Activated CD4-positive, alpha-beta memory T cell treated with anti-CD3 and anti-CD28 coated beads for 36 hours (primary cell): ENCODE measurements around the gene TATDN2. TPM values are rescaled to one million over a fixed set of nuclear protein-coding genes. Genes with fewer than 3 reads are reported as not detected.

Experiments
- CTCF ChIA-PET: fragments of 350-600 bp; sonication (Branson Sonifier 250); formaldehyde crosslinking; loops from one replicate; lab custom pipeline; 2021; ENCODE audit warnings: antibody characterized with exemption, inconsistent platforms; lab: Charles Lee
- POLR2A ChIA-PET: fragments of 350-600 bp; sonication (Branson Sonifier 250); formaldehyde crosslinking; loops from one replicate; lab custom pipeline; 2021; ENCODE audit warnings: antibody characterized with exemption; lab: Charles Lee
- DNase-seq: peaks from one replicate; pipeline ENCODE4 v3.0.0-alpha.2; 2020
- H3K27ac Mint-ChIP-seq: one replicate; pipeline ENCODE4 v1.8.0; 2021; ENCODE audit warnings: mixed read lengths
- H3K27me3 Mint-ChIP-seq: one replicate; pipeline ENCODE4 v1.8.0; 2021; ENCODE audit warnings: mixed read lengths
- H3K36me3 Mint-ChIP-seq: one replicate; pipeline ENCODE4 v1.8.0; 2021; ENCODE audit warnings: mixed read lengths
- H3K4me1 Mint-ChIP-seq: one replicate; pipeline ENCODE4 v1.8.0; 2021; ENCODE audit warnings: low read depth, mixed read lengths
- H3K4me3 Mint-ChIP-seq: one replicate; pipeline ENCODE4 v1.8.0; 2021; ENCODE audit warnings: mild to moderate bottlenecking, mixed read lengths
- H3K9me3 Mint-ChIP-seq: one replicate; pipeline ENCODE4 v1.8.0; 2021; ENCODE audit warnings: mixed read lengths
- intact Hi-C: fragments of 100-400 bp; cut with micrococcal nuclease; formaldehyde crosslinking; loops from one replicate; pipeline ENCODE4 v1.15.1; 2023
- total RNA-seq, 2 experiments: library from RNA; stranded (reverse); gene quantifications; one replicate each; pipeline ENCODE4 v1.2.3, GENCODE V29; 2021

Gene TATDN2, protein sequence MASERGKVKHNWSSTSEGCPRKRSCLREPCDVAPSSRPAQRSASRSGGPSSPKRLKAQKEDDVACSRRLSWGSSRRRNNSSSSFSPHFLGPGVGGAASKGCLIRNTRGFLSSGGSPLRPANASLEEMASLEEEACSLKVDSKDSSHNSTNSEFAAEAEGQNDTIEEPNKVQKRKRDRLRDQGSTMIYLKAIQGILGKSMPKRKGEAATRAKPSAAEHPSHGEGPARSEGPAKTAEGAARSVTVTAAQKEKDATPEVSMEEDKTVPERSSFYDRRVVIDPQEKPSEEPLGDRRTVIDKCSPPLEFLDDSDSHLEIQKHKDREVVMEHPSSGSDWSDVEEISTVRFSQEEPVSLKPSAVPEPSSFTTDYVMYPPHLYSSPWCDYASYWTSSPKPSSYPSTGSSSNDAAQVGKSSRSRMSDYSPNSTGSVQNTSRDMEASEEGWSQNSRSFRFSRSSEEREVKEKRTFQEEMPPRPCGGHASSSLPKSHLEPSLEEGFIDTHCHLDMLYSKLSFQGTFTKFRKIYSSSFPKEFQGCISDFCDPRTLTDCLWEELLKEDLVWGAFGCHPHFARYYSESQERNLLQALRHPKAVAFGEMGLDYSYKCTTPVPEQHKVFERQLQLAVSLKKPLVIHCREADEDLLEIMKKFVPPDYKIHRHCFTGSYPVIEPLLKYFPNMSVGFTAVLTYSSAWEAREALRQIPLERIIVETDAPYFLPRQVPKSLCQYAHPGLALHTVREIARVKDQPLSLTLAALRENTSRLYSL
- total RNA-seq: 10 to 100 TPM; 36.9 to 39.4 TPM

DNA sequence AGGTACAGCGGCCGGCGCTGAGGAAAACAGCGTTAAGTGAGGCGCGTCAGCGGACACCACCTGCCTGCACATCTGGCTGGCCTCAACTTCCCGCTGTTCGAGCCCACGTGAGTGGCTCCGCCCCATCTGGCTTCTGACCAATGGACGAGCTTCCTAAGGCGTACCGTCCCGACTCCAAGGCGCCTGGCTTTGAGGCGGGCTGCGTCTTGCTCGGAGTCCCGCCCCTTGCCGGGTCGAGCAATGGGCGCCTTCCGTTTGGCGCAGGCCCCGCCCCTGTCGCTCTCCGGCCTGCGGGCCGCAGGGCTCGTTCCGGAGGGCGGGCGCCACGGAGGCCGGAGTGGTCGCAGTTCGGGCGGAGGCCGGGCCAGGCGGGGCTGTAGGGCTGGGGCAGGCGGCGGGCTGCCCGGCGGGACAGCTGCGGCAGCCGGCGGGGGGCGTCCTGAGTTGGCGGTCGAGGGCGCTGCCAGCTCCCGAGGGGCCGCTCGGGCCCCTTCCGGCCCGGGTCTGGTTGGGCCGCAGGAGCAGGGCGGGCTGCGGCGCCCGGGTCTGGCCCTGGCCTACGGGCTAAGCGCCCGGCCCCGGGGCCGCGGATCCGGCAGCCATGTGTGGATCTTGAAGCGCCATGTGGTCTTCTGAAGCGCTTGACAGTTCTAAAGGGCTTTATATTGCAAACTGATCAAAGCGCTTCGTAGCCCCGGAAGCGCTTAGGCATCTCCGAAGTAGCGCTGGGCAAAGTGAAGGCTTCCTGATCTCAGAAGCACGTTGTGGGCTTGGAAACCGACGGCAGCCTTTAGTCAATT is at the start of gene TATDN2:
Gene TATDN2 (plus strand): TSS at position 276 of the 800 bp plus-strand sequence. CDS start 742 bp downstream, outside the sequence.
- ChIA-PET POLR2A (interaction anchor here (0.5 to 2.0 kb wide), 14 partner anchors 9 to 1517 kb away, joined by 3 to 14 read pairs (median 3); partner anchors contain the start of genes ARPC4 and BRK1), CTCF (interaction anchor here (0.9 to 1.6 kb wide), 7 partner anchors 9 to 134 kb away, joined by 3 to 5 read pairs (median 3); partner anchors contain the start of gene BRK1)
- peaks cover 59% of the 10 kb centered on the region for H3K36me3 Mint-ChIP-seq
- peaks cover 30% of the 10 kb centered on the region for H3K9me3 Mint-ChIP-seq
- DNase-seq: peak; percentile 97
- H3K27ac Mint-ChIP-seq: peak within 1 kb of the TSS; percentile 98
- H3K27me3 Mint-ChIP-seq: no peaks in the 10 kb centered on the region
- intact Hi-C loops: loop anchor here (1.0 to 10.0 kb wide), 10 partner anchors 20 to 852 kb away; partner anchors contain the start of genes BRK1, BRPF1, CRELD1 and FANCD2
- H3K4me1 Mint-ChIP-seq: peaks cover 61% of the 10 kb centered on the region
- peak within 1 kb of the TSS; percentile 97 for H3K4me3 Mint-ChIP-seq

DNA sequence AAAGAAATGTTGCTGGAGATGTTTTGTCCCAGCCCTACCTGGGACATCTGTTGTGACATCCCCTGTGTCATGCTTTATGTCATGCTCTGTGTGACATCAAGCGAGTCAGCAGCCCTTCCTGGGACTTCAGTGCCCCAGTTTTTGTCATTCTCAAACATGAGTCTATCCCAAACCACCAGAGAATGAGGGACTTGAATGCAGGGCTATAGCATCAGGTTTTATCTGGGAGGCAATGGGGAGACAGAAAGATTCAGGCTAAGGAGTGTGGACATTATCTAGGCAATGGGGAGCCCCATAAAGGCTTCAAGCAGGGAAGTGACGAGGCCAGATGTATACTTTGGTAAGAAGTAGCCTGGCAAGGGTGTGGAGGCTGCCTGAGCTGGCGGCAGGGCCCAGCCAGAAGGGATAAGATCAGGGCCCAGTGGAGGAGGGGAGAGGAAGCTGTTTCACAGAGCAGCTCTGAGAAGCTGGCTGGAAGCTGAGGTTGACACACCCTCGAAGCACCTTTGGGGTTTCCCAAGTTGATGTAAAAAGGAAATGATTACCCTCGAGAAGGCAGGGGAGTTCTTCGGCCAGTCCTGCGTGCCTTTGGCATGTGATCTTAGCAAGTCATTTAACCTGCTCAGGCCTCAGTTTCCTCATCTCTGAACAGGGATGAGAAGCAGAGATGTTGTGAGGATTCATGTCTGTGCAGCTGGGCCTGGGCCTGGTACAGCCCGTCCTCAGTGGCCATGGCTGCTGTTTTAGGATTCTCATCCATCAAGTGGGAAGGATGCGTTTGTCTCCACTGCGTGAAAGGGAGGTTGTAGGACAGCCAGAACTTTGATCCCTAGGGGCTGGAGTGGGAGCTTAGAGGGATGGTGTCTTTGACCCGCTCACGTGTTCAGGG is 49.3 kb upstream of the TATDN2 start:
- peaks cover 2% of the 10 kb centered on the region for H3K9me3 Mint-ChIP-seq
- POLR2A ChIA-PET: interaction anchor here (0.9 to 2.1 kb wide), 6 partner anchors 10 to 58 kb away, joined by 3 to 7 read pairs (median 5); partner anchors contain the start of gene VHL
- intact Hi-C loops: loop anchor here (1.0 kb wide), 2 partner anchors 26 to 49 kb away; partner anchors contain the start of gene TATDN2
- H3K27ac Mint-ChIP-seq: peak overlapping the region; percentile 98
- peaks cover 6% of the 10 kb centered on the region for H3K36me3 Mint-ChIP-seq
- H3K27me3 Mint-ChIP-seq: no peaks in the 10 kb centered on the region
- peak; percentile 87 for DNase-seq
- H3K4me1 Mint-ChIP-seq: peaks cover 74% of the 10 kb centered on the region
- peak overlapping the region; percentile 27 for H3K4me3 Mint-ChIP-seq
- CTCF ChIA-PET: interaction anchor here (1.0 to 2.0 kb wide), 5 partner anchors 9 to 64 kb away, joined by 3 to 8 read pairs (median 6); partner anchors contain the start of gene IRAK2

DNA sequence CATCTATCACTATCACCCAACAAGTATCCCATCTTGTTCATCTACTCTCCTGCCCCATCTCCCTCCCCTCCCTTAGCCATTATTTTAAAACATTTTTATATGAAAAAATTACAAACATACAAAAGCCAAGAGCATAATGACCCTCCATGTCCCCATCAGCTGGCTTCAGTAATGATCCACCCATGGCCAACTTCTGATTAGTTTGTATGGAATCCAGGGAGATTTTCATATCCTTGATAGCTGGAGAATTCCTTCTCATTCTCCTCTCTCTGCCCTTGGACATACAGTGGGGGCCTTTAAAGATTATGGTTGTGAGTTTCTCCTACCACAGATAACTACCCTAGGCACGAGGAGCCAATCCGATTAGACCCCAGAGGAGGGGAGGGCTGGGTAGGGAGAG is 43.3 kb upstream of the TATDN2 start:
- Mint-ChIP-seq H3K27me3 (no peaks in the 10 kb centered on the region), H3K36me3 (peaks cover 9% of the 10 kb centered on the region), H3K4me1 (peaks cover 31% of the 10 kb centered on the region), H3K4me3 (no peak overlapping the region), H3K9me3 (peaks cover 2% of the 10 kb centered on the region), H3K27ac (no peak overlapping the region)
- CTCF ChIA-PET: interaction anchor here (1.3 to 1.8 kb wide), 3 partner anchors 11 to 18 kb away, joined by 3 to 7 read pairs (median 6); no protein-coding TSS in a partner anchor
- intact Hi-C loops: no loop called here
- no peak for DNase-seq
- POLR2A ChIA-PET: interaction anchor here (2.2 kb wide), 1 partner anchor 10 kb away, joined by 10 read pairs; no protein-coding TSS in a partner anchor

DNA sequence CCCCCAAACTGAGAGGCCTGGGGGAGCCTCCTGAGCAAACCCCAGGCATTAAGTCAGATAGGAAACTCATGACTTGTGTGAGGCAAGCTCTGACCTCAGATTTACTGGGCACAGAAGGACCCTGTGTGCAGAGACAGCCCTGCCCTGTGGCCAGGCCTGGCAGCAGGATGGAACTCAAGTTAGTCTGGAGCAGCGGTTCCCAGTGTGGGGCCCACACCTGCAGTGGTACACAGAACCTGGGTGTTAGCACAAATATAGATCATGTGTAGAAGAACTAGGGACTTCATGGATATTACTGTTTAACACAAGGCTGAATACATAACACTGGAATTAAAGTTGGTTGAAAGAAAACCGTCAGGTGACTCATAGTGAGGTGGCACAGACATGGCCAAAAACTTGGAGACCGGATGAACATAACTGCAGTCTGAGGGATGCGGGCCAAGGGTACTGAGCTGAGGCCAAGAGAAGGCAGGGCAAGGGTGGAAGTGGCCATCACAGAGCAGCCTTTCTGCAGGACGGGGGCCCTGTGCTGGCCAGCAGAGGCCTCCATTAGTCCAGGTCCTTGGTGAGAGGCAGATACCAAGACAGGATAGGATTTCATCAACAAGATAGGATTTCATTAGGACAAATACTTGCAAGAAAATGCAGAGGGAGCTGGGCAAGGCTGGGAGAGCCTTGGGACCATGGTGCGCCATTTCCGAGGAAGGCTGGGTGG is 42.7 kb upstream of the TATDN2 start:
- ChIA-PET CTCF (no interaction called here), POLR2A (no interaction called here)
- Mint-ChIP-seq H3K27ac (no peak overlapping the region), H3K36me3 (peaks cover 9% of the 10 kb centered on the region), H3K4me1 (peaks cover 31% of the 10 kb centered on the region), H3K27me3 (no peaks in the 10 kb centered on the region), H3K9me3 (peaks cover 2% of the 10 kb centered on the region), H3K4me3 (no peak overlapping the region)
- DNase-seq: no peak
- intact Hi-C loops: no loop called here

DNA sequence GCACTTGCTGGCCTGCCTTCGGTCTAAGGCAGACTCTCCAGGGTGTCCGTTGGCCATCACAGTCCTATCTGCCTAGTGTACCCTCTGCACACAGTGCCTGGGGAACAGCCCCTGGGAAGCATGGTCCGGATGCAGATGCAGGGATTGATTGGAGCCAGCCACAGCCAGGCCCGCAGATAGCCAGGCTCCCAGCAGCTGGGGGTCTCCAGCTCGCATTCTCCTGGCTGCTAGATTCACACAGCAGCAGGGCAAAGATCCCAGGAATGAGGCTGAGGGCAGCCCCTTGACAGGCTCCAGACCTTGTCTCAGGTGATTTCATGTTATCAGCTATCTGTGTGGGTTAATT is 42.1 kb upstream of the TATDN2 start:
- POLR2A ChIA-PET: no interaction called here
- no peaks in the 10 kb centered on the region for H3K27me3 Mint-ChIP-seq
- H3K9me3 Mint-ChIP-seq: peaks cover 2% of the 10 kb centered on the region
- no peak for DNase-seq
- peaks cover 9% of the 10 kb centered on the region for H3K36me3 Mint-ChIP-seq
- intact Hi-C loops: no loop called here
- no peak overlapping the region for H3K27ac Mint-ChIP-seq
- H3K4me1 Mint-ChIP-seq: peaks cover 28% of the 10 kb centered on the region
- CTCF ChIA-PET: interaction anchor here (0.7 kb wide), 1 partner anchor 17 kb away, joined by 3 read pairs; no protein-coding TSS in a partner anchor
- no peak overlapping the region for H3K4me3 Mint-ChIP-seq

DNA sequence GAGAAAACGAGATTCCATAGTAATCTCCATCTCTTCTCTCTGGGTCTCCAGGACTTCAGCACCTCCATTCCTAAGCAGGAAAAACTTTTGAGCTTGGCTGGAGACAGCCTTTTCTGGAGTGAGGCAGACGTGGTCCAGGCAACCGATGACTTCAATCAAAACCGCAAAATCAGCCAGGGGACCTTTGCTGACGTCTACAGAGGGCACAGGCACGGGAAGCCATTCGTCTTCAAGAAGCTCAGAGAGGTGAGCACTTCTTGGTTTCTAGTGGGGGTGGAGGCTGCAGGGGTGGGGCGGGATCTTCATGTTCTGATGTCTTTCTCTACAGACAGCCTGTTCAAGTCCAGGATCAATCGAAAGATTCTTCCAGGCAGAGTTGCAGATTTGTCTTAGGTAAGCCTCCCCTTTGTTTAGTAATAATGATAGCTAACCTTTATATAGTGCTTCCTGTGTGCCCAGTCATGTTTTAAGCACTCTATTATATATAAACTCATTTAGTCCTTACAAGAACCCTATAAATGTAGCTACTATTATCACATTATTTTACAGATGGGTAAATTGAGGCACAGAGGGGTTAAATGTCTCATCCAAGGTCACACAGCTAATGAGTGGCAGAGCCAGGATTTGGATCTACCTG is 35.0 kb upstream of the TATDN2 start:
- no peak overlapping the region for H3K4me3 Mint-ChIP-seq
- peak; percentile 54 for DNase-seq
- ChIA-PET CTCF (no interaction called here), POLR2A (interaction anchor here (0.6 to 1.4 kb wide), 3 partner anchors 9 to 98 kb away, joined by 3 to 6 read pairs (median 4); partner anchors contain the start of gene BRK1)
- H3K9me3 Mint-ChIP-seq: peaks cover 8% of the 10 kb centered on the region
- H3K27ac Mint-ChIP-seq: peak overlapping the region; percentile 74
- intact Hi-C loops: no loop called here
- H3K36me3 Mint-ChIP-seq: peaks cover 30% of the 10 kb centered on the region
- no peaks in the 10 kb centered on the region for H3K27me3 Mint-ChIP-seq
- peaks cover 6% of the 10 kb centered on the region for H3K4me1 Mint-ChIP-seq

DNA sequence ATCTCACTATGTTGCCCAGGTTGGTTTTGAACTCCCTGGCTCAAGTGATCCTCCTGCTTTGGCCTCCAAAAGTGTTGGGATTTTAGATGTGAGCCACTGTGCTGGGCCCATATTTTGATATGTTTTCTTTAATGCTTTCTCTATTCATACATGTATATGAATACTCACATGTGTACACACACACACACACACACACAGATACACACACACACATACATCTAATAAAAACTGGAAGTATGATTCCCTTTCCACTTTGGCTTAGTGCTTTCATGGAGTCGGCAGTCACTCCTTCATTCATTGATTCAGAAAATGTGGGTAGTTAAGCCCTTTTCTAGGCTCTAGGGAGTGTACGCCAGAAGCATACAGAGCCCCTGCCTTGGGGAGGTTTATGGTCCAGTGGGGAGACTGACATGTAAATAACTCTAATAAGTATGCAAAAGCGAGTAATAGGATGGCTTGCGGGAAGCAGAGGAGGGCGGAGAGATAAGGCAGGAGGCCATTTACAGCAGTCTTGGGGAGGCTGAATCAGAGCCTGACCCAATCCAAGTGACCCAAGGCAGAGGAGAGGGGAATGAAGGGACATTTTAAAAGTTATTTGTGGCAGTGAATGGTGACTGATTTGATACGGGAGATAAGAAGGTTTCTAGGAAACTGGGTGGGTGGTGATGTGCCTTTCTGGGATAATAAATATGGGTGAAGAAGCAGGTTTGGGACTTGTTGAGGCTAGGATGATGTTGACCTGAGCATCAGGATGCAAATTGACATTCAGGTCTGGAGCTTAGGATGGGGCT is 32.5 kb upstream of the TATDN2 start:
- peak overlapping the region; percentile 5 for H3K27ac Mint-ChIP-seq
- peaks cover 16% of the 10 kb centered on the region for H3K4me1 Mint-ChIP-seq
- CTCF ChIA-PET: interaction anchor here (1.1 kb wide), 1 partner anchor 12 kb away, joined by 3 read pairs; no protein-coding TSS in a partner anchor
- intact Hi-C loops: no loop called here
- H3K36me3 Mint-ChIP-seq: peaks cover 36% of the 10 kb centered on the region
- no peaks in the 10 kb centered on the region for H3K27me3 Mint-ChIP-seq
- no peak for DNase-seq
- no peak overlapping the region for H3K4me3 Mint-ChIP-seq
- POLR2A ChIA-PET: no interaction called here
- peaks cover 8% of the 10 kb centered on the region for H3K9me3 Mint-ChIP-seq

DNA sequence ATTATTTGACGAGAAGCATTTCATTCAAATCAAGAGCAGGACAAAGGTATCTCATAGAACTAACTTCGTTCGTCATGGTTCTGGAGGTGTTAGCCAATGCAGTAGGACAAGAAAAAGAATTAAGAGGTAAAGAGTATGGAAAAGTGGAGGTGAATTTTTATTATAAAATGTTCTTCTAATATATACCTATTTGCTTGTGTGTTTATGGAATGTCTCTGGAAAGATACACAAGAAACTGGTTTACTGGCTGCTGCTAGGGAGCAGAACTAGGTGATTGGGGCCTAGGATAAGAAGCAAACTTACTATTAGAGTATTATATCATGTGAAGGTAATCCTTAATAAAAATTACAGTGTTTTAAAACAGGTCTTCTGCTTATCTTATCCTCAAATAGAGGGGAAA is 30.9 kb upstream of the TATDN2 start:
- POLR2A ChIA-PET: no interaction called here
- Mint-ChIP-seq H3K4me1 (peaks cover 27% of the 10 kb centered on the region), H3K4me3 (no peak overlapping the region), H3K27ac (no peak overlapping the region), H3K36me3 (peaks cover 37% of the 10 kb centered on the region), H3K9me3 (peaks cover 8% of the 10 kb centered on the region), H3K27me3 (no peaks in the 10 kb centered on the region)
- intact Hi-C loops: no loop called here
- DNase-seq: no peak
- CTCF ChIA-PET: no interaction called here

DNA sequence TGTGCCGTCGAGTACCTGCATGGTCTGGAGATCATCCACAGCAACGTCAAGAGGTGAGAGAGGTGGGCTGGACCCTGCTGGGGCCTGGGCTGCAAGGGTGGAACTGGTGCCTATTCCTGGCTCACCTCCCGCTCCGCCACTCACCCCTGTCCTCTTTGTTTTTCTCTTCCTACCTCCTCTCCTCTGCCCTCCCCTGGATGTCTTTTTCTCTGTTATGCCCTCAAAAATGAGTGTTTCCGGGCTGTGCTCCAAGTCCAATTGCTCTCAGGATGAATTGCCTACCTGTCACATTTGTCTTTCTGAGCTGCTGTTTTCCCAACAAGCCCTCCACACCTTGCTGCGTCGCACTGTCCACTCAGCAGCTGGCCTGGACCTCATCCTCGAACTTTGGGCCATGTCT is 28.5 kb upstream of the TATDN2 start:
- intact Hi-C loops: loop anchor here (1.0 to 10.0 kb wide), 2 partner anchors 27 to 235 kb away; partner anchors contain the start of gene EMC3
- Mint-ChIP-seq H3K4me3 (no peak overlapping the region), H3K27me3 (no peaks in the 10 kb centered on the region), H3K27ac (peak overlapping the region; percentile 77), H3K9me3 (peaks cover 8% of the 10 kb centered on the region), H3K4me1 (peaks cover 44% of the 10 kb centered on the region), H3K36me3 (peaks cover 42% of the 10 kb centered on the region)
- CTCF ChIA-PET: interaction anchor here (1.6 kb wide), 1 partner anchor 25 kb away, joined by 4 read pairs; no protein-coding TSS in a partner anchor
- DNase-seq: no peak
- POLR2A ChIA-PET: interaction anchor here (1.1 to 1.4 kb wide), 3 partner anchors 21 to 28 kb away, joined by 3 to 5 read pairs (median 3); partner anchors contain the start of gene TATDN2
